ENCODE measurements around the gene CRACR2B.
A peak's percentile ranks its signal among the peaks of the same experiment; 100 is the strongest.

The CRACR2B gene

DNA sequence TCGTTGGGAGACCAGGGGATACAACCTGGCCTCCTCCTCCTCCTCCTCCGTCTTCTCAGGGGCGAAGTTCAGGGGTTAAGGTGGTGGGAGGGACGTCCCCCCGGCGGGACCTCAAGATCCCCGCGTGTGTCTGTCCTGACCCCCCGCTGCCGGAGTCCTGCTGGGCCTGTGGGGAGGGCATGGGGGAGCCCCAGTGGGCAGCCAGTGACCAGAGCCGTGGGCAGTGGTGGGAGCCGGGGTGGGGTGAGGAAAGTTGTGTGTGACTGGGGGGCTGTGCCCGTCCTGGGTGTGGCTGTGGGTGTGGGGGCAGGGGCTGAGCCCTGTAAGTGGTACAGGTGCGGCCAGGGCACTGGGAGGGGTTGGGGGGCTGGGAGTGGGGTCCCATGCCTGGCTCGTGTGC is 25.0 kb downstream of the CRACR2B start:
- TF ChIP-seq EZH2phosphoT487 (IDR thresholded peaks at IDR 0.05; ENCODE audit: low read length) (no peak), CTCF (IDR thresholded peaks at IDR 0.05; ENCODE audit: low read length) (no peak), EZH2 (optimal IDR thresholded peaks at IDR 0.05; ENCODE audit: low read depth, low read length) (no peak)
- H3F3A ChIP-seq (ENCODE audit: insufficient read depth, low read length), result no peaks in the 10 kb centered on the region
- no peak for DNase-seq
- no peaks in the 10 kb centered on the region for H3K9me2 ChIP-seq (replicated peaks; ENCODE audit: insufficient read depth, low read length)
- no peaks in the 10 kb centered on the region for H3K9me3 ChIP-seq (replicated peaks; ENCODE audit: insufficient read depth, low read length)
- H3K4me3 ChIP-seq (ENCODE audit: low read length), result no peak overlapping the region
- H3K79me2 ChIP-seq (ENCODE audit: low read length), result no peaks in the 10 kb centered on the region
- no peaks in the 10 kb centered on the region for H4K20me1 ChIP-seq (ENCODE audit: insufficient read depth, low read length)
- H3K36me3 ChIP-seq (replicated peaks; ENCODE audit: insufficient read depth, low read length), result no peaks in the 10 kb centered on the region
- H2AFZ ChIP-seq (ENCODE audit: low read length), result no peak overlapping the region
- H3K4me1 ChIP-seq (ENCODE audit: low read length), result peaks cover 4% of the 10 kb centered on the region; the same call in 1 of the 2 replicates
- no peak overlapping the region for H3K4me2 ChIP-seq (ENCODE audit: low read depth, low read length)
- H3K27ac ChIP-seq (ENCODE audit: low read length), result no peak overlapping the region
- H3K9ac ChIP-seq (ENCODE audit: low read length), result no peak overlapping the region
- peaks cover 81% of the 10 kb centered on the region for H3K27me3 ChIP-seq (replicated peaks; ENCODE audit: insufficient read depth, low read length)

GRCh38 chr11:853682-854448 is 26.1 kb downstream of the CRACR2B start:
- Histone ChIP-seq H3K4me1 (ENCODE audit: low read length) (no peaks in the 10 kb centered on the region), H3K4me3 (ENCODE audit: low read length) (no peak overlapping the region), H3K79me2 (ENCODE audit: low read length) (no peaks in the 10 kb centered on the region), H4K20me1 (ENCODE audit: insufficient read depth, low read length) (no peaks in the 10 kb centered on the region), H3K4me2 (ENCODE audit: low read depth, low read length) (no peak overlapping the region), H3K36me3 (replicated peaks; ENCODE audit: insufficient read depth, low read length) (no peaks in the 10 kb centered on the region), H3K27ac (ENCODE audit: low read length) (no peak overlapping the region), H3K27me3 (replicated peaks; ENCODE audit: insufficient read depth, low read length) (peaks cover 80% of the 10 kb centered on the region), H2AFZ (ENCODE audit: low read length) (no peak overlapping the region), H3K9me3 (replicated peaks; ENCODE audit: insufficient read depth, low read length) (no peaks in the 10 kb centered on the region), H3K9me2 (replicated peaks; ENCODE audit: insufficient read depth, low read length) (no peaks in the 10 kb centered on the region), H3K9ac (ENCODE audit: low read length) (no peak overlapping the region), H3F3A (ENCODE audit: insufficient read depth, low read length) (no peaks in the 10 kb centered on the region)
- no peak for DNase-seq
- TF ChIP-seq EZH2phosphoT487 (IDR thresholded peaks at IDR 0.05; ENCODE audit: low read length) (no peak), EZH2 (optimal IDR thresholded peaks at IDR 0.05; ENCODE audit: low read depth, low read length) (no peak), CTCF (IDR thresholded peaks at IDR 0.05; ENCODE audit: low read length) (peak; percentile 14; the same call in 1 of the 2 replicates)

DNA sequence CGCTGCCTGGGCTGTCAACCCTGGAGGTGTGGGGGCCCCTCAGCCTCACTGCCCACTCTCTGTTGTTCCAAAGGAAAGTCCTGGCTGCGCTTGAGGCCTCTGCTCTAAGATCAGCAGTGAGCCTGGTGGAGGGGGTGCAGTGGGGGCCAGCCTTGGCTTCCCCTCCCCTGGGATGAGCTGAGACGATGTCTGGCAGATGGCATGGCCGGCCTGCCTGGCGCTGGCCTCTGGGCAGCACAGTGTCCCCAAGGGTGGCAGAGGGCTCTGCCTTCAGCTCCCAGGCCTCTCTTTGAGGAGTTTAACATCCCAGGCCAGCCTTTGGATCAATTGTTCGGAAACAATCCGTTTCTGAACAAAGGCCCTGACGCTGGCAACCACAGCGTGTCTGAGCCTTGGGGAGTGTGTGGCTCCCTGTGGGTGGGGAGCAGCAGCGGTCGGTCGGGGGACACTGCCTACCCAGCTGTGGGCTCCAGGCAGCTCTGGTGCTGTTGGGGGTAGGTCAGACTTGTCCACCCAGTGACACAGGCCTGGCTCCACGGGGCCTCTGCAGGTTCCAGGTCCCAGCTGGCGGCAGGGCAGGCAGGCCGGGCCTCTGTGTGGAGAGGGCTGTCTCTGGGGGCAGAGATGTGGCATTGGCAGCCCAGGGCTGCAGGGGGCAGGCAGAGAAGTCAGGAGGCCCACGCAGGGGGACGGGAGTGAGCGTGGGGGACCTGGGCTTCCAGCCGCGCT is 27.0 kb downstream of the CRACR2B start:
- Histone ChIP-seq H2AFZ (ENCODE audit: low read length) (no peak overlapping the region), H3K4me2 (ENCODE audit: low read depth, low read length) (no peak overlapping the region), H3K79me2 (ENCODE audit: low read length) (no peaks in the 10 kb centered on the region), H3K4me3 (ENCODE audit: low read length) (no peak overlapping the region), H3K27ac (ENCODE audit: low read length) (no peak overlapping the region), H4K20me1 (ENCODE audit: insufficient read depth, low read length) (no peaks in the 10 kb centered on the region), H3K4me1 (ENCODE audit: low read length) (no peaks in the 10 kb centered on the region), H3K9me2 (replicated peaks; ENCODE audit: insufficient read depth, low read length) (no peaks in the 10 kb centered on the region), H3F3A (ENCODE audit: insufficient read depth, low read length) (no peaks in the 10 kb centered on the region), H3K36me3 (replicated peaks; ENCODE audit: insufficient read depth, low read length) (no peaks in the 10 kb centered on the region), H3K9ac (ENCODE audit: low read length) (no peak overlapping the region), H3K9me3 (replicated peaks; ENCODE audit: insufficient read depth, low read length) (no peaks in the 10 kb centered on the region), H3K27me3 (replicated peaks; ENCODE audit: insufficient read depth, low read length) (peaks cover 79% of the 10 kb centered on the region)
- TF ChIP-seq CTCF (IDR thresholded peaks at IDR 0.05; ENCODE audit: low read length) (no peak), EZH2phosphoT487 (IDR thresholded peaks at IDR 0.05; ENCODE audit: low read length) (no peak), EZH2 (optimal IDR thresholded peaks at IDR 0.05; ENCODE audit: low read depth, low read length) (no peak)
- no peak for DNase-seq
